GM18861 (cell line): Measurements from ENCODE around the gene ARHGEF11.
"Not testable (repeated sequence)": the region's sequence is repeated elsewhere in the genome, so short reads cannot be mapped to it uniquely, and the experiment has no call there.

Experiments used
- ATAC-seq: cut with Tn5 transposase; IDR thresholded peaks from one replicate; pipeline ENCODE4 v1.9.1; 2021; ENCODE audit not compliant: unreplicated experiment

Gene ARHGEF11

DNA sequence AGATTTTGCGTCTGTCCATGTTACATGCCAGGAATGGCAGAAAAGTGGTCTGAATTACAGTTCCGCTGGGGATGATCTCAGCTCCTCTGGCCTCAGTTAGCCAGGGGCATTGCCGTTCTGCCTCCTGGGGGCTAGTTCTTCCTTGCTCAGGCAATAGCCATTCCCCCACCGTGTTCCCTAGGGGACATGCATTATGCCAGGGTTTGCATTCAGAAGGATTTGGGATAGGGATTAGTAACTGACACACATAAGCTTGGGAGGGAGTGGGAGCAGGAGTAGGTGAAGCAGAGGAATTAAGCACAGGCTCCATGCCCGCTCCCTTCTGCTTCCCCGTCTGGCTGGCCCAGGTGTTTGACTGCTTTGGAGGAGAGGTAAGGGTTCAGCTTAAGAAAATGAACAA lies 112.4 kb downstream of the ARHGEF11 start:
- no peak for ATAC-seq

DNA sequence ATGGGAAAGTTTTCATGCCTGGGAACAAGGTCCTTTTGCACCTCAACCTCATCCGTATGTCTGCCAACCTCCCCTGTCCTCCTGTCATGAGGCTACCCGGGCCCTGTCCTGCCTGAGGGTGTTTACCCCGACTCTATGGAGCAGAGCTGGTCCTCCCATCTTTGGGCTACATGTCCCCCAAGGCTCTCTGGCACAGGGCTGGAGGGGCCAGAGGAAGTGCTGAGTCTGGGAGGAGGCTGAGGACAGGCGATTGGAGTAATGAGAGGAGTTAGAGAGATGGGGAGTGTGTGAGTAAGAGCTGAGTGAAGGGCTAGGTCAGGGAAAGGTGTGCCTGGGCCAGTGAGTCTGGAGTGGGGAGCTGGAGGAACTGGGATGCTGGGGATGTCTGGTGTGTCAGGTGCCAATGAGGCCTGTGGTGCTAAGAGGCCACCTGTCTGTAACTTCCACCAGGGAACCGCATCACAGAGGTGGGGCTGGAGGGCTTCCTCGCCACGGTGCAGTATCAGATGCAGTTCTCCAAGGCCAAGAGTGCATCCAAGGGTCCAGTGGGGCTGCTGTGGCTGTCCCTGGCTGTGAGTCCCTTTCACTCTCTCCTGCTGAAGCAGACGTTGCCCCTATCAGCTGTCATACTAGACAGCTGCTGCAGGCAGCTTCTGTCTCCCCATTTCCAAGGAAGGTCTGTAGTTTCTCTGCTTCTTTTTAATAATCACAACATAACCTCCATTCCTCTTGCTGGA lies 113.4 kb downstream of the ARHGEF11 start:
- no peak for ATAC-seq

DNA sequence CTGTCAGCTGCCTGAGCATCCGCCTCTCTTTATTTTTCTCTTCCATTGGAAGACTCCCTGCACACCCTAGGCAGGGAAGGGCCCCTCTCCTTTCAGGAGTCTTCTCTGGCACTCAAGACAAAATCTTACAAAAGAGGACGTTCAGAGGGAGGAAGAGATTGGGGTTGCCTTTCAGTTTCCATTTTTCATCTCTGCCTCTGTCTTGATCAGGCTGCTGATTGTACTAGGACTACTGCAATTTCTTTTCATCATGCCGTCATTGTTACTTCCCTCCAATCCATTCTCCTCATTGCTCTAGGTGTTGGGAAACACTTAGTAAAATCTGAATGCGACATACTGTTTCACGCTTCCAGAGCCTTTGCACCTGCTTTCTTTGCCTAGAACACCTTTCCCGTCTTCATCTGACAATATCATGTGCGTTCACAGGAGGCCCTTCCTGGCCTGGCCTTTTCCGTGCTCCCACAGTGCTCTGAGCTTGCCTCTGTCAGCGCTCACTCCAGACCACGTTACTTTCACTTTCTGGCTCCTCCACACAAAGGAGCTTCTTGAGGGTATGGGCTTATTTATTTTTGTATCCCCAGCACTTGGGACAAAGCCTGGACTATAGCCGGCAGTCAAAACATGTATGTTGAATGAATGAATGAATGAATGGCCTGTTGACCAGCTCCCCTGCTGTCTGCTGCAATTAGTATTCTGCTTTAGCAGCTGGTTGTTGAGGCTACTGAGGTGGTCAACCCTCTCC lies 114.2 kb downstream of the ARHGEF11 start:
- ATAC-seq = no peak

DNA sequence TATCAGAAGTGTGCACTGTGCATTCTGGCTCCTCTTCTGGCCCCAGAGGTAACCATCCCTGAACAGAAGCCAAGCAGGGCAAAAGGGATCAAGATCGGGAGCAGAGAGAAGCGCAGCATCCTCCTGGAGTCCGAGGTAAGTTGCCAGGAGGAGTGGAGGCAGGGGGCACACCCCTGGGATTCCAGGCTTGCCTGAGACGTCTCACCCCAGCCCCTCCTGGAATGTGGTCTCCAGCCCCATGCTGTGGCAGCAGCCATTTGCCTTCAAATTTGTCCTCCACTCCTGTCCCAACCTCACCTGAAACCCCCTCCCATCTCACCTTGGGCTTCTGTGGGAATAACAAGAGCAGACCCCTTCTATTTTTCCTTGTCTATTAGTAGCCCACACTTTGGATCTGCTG lies 115.1 kb downstream of the ARHGEF11 start:
- ATAC-seq = no peak

DNA sequence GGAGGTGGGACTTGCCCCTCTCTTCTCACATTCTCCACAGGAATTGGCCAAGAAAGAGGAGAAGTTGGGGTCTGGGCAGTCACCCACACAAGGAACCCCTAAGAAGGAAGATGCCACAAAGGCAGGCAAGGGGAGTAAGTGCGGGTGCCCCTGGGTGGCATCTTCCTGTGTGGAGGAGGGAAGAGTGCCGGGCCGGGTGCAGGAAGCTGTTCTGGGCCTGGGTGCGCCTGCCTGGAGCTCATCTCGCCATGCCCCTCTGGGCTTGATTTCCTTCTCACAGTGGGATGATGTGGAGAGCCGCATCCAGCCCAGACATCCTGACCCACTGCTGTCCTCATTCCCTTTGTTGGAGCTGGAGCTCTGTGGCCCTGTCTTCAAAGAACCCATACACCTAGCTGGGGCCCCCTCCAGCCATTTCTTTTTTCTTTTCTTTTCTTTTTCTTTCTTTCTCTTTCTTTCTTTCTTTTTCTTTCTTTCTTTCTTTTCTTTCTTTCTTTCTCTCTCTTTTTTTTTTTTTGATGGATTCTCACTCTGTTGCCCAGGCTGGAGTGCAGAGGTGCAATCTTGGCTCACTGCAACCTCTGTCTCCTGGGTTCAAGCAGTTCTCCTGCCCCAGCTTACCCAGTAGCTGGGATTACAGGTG lies 115.8 kb downstream of the ARHGEF11 start:
- no peak for ATAC-seq

DNA sequence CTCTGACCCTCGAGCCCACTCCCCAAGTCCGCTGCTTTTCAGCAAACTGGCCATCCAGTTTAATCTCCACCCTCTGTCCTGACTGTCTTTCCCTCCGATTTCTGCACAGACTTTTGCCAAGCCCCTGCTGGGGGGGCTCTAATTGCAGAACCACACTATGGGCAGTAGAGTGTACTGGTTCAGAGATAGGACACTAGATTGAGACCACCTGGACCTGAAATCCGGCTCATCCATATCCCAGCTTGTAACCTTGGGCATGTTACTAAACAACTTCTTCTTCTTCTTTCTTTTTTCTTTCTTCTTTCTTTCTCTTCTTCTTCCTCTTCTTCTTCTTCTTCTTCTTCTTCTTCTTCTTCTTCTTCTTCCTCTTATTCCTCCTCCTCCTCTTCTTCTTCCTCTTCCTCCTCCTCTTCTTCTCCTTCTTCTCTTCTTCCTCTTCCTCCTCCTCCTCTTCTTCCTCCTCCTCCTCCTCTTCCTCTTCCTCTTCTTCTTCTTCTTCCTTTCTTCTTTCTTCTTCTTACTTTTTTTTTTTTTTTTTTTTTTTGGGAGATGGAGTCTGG lies 117.4 kb downstream of the ARHGEF11 start:
- ATAC-seq = no peak

DNA sequence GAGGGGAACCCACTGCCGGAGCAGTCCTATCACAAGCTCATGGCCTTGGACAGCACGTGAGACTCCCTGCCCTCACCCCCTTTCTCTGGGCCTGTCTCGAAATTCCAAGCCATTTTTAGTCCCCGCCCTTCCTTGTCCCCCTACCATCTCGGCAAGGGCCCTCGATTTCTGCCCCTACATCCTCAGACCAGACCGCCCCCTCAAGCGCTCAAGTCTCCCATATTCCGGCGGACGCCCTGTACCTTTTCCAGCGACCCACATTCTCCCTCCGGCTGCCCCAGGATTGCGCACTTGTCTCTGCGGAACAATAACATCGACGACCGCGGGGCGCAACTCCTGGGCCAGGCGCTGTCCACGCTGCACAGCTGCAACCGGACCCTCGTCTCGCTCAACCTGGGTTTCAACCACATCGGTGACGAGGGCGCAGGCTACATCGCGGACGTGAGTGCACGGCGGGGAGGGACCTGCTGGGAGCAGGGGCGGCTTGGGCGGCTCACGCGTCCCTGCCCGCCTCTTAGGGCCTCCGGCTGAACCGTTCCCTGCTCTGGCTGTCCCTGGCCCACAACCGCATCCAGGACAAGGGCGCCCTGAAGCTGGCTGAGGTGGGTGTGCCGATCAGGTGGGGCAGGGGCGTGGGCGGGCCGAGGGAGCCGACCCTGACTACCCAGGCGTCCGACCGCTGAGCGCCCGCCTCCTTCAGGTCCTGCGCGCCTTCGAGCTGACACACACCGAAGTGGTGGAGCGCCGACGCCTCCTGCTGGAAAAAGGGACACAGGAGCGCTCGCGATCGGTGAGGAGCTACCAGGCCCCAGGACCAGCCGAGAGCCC lies 118.1 kb downstream of the ARHGEF11 start:
- ATAC-seq = no peak

DNA sequence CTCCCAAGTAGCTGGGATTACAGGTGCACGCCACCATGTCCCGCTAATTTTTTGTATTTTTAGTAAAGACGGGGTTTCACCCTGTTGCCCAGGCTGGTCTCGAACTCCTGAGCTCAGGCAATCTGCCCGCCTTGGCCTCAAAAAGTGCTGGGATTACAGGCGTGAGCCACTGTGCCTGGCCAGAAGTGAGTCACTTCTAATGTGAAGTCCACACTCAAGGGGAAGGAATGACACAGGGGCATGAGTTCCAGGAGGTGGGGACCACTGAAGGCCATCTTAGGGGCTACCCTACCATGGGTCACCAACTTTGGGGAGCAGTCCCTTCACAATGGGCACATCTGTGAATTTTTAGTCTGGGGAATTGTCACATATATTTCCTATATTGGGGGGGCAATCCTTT lies 118.8 kb downstream of the ARHGEF11 start:
- ATAC-seq = not testable (repeated sequence)

DNA sequence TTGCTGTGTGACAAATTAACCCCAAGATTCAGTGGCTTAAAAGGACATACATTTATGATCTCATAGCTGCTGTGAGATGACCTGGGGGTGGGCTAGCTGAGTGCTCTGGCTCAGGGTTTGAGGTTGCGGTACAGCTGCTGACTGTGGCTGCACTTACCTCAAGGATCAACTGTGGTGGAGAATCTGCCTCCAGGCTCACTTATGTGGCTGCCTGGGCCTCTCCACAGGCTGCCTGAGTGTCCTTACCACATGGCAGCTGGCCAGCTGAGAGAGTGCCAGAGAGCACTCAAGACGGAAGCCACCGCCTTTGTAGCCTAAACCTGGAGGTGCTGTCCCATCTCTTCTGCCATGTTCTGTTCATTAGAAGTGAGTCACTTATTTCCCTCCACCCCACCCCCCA lies 119.4 kb downstream of the ARHGEF11 start:
- ATAC-seq = no peak

DNA sequence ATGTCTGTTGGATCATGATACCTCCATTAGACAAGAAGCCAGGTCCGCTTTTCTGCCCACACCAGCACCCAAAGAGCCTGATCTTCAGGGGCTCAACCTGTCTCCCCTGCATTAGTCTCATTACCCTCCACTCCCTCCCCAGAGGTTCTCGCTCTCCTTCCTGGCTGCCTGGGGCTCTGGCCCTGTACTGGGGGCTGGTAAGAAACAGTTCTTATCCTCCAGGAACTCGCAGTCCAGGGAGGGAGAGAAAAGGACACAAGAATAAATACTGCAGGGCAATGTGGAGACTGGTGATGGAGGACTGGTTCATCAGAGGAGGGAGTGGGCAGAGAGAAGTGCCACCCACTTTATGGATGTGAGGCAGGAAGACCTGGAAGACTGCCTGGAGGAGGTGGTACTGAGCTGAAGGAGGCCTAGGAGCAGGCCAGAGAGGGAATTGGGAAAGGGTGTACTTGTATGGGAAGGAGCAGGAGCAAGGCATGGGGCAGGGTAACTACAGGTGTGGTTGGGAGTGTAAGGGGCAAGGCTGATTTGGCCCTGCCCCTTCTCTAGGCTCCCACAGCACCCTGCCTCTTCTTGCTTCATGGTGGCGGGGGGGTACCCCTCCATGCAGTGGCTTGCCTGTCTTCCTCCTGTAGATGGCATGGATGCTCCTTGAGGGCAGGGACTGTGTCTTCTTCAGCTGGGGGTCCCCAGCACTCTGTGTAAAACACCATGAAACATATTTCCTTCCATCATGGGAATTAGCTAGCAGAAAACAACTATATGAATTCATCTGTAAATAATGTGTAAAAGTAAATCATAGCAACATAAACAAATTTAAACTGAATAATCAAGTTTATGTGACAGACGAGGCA lies 120.2 kb downstream of the ARHGEF11 start:
- no peak for ATAC-seq

DNA sequence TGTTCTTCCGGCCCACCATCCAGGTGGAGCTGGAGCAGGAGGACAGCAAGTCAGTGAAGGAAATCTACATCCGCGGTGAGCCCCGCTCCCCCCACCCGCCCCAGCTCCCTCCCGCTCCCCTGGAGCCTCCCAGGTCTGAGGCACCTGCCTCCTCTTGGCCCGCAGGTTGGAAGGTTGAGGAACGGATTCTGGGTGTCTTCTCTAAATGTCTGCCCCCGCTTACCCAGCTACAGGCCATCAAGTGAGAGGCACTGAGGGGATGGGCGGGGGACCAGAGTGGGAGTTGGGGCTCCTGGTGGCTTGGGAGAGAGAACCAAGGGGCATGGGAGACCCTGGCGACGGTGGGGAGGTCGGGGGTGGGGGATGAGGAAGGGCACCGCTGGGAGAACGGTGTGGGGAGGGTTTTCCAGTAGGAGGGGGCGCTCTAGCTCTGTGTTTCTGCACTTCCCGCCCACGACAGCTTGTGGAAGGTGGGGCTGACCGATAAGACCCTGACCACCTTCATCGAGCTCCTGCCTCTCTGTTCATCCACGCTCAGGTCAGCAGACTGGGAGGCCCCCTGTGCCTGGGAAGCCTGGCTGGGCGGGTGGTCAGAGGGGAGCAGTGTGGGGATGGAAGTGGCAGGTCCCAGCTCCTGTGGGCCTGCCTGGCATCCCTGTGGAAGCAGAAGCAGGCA lies 120.9 kb downstream of the ARHGEF11 start:
- ATAC-seq = no peak

DNA sequence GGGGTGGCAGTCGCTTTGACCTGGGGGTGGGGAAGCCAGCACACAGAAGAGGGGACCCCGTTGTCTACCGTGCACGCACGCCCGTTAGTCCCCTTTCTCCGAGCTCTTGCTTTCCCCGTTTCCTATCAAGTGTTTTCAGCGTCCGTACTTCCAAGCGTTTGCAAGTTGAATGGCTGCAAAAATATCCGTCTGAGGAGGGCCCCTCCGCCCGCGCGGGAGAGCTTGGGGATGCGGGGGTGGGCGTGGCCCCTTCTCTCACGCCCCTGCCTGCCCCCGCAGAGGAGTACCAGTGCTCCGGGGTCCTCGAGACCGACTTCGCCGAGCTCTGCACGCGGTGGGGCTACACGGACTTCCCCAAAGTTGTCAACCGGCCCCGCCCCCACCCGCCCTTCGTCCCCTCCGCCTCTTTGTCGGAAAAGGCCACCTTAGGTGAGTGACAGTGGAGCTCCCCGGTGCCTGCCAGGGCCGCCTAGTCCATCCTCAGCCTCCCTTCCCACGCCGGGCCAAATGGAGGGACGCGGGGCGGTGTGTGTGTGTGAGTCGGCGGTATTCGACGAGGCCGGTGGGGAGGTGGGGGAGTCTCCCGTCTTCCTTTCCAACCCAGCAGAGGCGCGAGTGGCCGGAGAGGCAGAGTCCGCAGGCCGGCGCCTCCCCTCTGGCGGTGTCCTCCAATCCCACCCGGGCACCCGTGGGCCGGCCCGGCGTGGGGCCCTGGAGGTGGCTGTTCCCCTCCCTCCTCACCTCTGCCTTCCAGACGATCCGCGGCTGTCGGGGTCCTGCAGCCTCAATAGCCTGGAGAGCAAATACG lies 121.7 kb downstream of the ARHGEF11 start:
- no peak for ATAC-seq

DNA sequence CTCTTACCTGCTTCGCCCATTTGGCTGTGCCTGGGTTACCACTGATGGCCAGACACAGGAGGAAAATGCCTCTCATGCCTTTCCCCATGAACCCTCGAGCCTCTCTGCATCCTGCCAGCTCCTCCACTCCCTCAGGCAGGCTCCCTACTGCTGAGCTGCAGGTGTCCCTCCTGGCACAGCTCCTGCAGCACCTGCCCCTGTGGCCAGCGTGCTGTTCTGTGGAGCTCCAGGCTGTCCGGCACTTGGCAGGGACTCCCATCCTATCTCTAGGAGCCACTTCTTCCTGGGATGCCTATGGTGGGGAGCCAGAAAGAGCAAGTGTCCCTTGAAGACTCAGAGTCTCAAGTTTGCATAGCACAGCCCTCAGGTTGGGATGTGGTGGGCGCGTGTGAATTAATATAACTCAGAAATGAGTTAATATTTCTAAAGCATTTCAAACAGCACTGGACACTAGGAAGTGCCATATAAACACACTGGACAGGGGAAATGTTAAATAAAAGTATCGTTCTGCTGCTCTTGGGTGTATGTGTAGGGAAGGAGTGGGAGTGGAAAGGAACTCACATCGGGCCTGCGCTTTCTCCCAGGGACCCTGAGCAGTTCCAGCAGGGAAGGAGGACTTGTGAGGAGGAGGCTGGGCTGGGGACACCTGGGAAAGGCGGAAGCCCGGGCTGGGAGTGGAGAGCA lies 122.4 kb downstream of the ARHGEF11 start:
- no peak for ATAC-seq

DNA sequence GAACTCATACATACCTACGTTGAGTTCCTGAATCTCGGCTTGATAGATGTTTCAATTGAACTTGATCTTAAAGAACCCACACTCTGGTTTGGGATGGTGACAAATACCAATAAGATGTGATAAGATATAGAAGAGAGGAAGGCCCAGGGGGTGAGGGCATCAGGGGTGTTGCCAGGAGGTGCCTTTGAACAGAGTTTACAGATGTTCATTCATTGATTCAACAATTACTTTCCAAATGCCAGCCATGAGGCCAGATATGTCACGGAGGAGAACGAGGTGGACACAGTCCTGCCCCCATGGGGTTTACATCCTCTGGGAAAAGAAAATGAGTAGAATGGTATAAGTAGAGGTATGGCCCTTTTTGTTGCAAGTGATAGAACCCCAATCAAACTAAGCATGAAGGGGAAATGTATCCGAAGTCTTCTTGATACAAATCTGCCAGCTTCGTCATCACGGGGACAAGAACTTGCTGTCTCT lies 124.5 kb downstream of the ARHGEF11 start:
- no peak for ATAC-seq

DNA sequence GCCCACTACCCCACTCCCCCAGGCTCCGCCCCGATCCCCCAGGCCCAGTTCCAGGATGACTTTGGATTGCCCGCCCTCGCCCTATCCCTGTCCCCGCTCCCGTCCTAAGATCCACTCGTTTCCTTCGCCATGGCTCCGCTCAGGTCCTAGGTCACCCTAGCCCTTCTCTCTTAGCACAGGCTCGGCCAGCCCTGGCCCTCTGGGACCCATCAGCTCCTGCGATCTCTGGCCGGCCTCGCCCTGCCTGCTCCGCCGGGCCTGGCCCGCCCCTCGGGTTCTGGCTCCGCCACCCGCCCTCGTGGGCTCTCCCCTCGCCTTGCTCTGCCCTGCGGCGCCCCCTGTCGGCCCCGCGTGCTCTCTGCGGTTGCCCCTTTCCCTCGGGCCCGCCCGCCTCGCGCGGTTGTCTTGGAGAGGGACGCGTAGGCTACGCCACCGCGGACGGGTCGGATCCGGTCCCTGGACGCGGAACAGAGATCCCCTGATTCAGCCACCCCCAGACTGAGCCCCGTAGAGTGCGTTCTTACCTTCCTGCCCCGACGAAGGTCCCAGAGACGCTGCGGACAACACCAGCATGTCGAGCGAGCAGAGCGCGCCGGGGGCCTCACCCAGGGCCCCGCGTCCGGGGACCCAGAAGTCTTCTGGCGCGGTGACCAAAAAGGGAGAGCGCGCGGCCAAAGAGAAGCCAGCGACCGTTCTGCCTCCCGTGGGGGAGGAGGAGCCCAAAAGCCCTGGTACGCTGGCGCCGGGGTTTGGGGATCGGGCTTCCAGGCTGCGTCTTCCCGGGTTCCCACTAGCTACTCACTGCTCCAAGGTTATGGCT lies 125.1 kb downstream of the ARHGEF11 start, which contains the start of gene LRRC71:
Gene LRRC71 (plus strand): TSS at position 400 of the 820 bp plus-strand sequence. CDS start 172 bp downstream, at position 572.
- ATAC-seq = no peak

DNA sequence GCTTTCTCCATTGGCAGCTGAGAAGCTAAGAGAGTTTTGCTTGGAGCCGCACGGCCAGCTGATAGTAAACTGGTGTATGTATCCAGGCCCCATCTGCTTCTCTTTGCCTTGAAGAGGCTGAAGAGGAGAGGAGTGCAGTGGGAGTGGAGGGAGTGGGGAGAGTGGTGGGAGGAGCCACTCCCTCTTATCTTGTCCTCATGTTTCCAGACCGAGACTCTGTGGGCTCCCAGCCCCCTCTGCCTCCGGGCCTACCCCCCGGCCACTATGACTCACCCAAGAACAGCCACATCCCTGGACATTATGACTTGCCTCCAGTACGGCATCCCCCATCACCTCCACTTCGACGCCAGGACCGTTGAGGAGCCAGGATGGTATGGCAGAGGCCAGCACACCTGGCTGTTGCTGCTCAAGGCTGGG lies 131.1 kb downstream of the ARHGEF11 start:
- no peak for ATAC-seq
